ENCODE measurements around the gene GIMAP5.

GIMAP5 gene

GRCh38 chr7:150731916-150732315 is 5.3 kb upstream of the GIMAP5 start:
- Histone ChIP-seq H3K27ac (no peak overlapping the region), H3K4me3 (ENCODE audit: low read depth, low read length) (no peak overlapping the region), H3K27me3 (replicated peaks) (no peaks in the 10 kb centered on the region), H3K36me3 (replicated peaks) (no peaks in the 10 kb centered on the region)
- TF ChIP-seq CTCF (IDR thresholded peaks at IDR 0.05; ENCODE audit: low read depth, low read length, missing control alignments) = no peak
- no peak for DNase-seq
- in situ Hi-C loops (cut with HindIII; ENCODE audit: low pct_ligation_motif_present, low sequenced_read_pairs) = no loop called here

GRCh38 chr7:150732786-150733481 is 4.3 kb upstream of the GIMAP5 start:
- Histone ChIP-seq H3K36me3 (replicated peaks) (no peaks in the 10 kb centered on the region), H3K4me3 (ENCODE audit: low read depth, low read length) (no peak overlapping the region), H3K27ac (no peak overlapping the region), H3K27me3 (replicated peaks) (no peaks in the 10 kb centered on the region)
- TF ChIP-seq CTCF (IDR thresholded peaks at IDR 0.05; ENCODE audit: low read depth, low read length, missing control alignments) = no peak
- no peak for DNase-seq
- in situ Hi-C loops (cut with HindIII; ENCODE audit: low pct_ligation_motif_present, low sequenced_read_pairs) = no loop called here

GRCh38 chr7:150733482-150734095 is 3.6 kb upstream of the GIMAP5 start:
- no peak for TF ChIP-seq CTCF (IDR thresholded peaks at IDR 0.05; ENCODE audit: low read depth, low read length, missing control alignments)
- in situ Hi-C loops (cut with HindIII; ENCODE audit: low pct_ligation_motif_present, low sequenced_read_pairs) = no loop called here
- Histone ChIP-seq H3K27ac (no peak overlapping the region), H3K36me3 (replicated peaks) (no peaks in the 10 kb centered on the region), H3K4me3 (ENCODE audit: low read depth, low read length) (no peak overlapping the region), H3K27me3 (replicated peaks) (no peaks in the 10 kb centered on the region)
- DNase-seq = no peak

- TF ChIP-seq CTCF (IDR thresholded peaks at IDR 0.05; ENCODE audit: low read depth, low read length, missing control alignments) = no peak
- in situ Hi-C loops (cut with HindIII; ENCODE audit: low pct_ligation_motif_present, low sequenced_read_pairs) = no loop called here
- no peak overlapping the region for H3K4me3 ChIP-seq (ENCODE audit: low read depth, low read length)
- DNase-seq = no peak
- no peaks in the 10 kb centered on the region for H3K36me3 ChIP-seq (replicated peaks)
- no peaks in the 10 kb centered on the region for H3K27me3 ChIP-seq (replicated peaks)
- no peak overlapping the region for H3K27ac ChIP-seq
These were observed 3.0 kb upstream of the GIMAP5 start for GRCh38 chr7:150734254-150734653.

GRCh38 chr7:150735596-150736358 is 1.4 kb upstream of the GIMAP5 start:
- no peaks in the 10 kb centered on the region for H3K36me3 ChIP-seq (replicated peaks)
- TF ChIP-seq CTCF (IDR thresholded peaks at IDR 0.05; ENCODE audit: low read depth, low read length, missing control alignments) = no peak
- in situ Hi-C loops (cut with HindIII; ENCODE audit: low pct_ligation_motif_present, low sequenced_read_pairs) = no loop called here
- no peak overlapping the region for H3K4me3 ChIP-seq (ENCODE audit: low read depth, low read length)
- no peak for DNase-seq
- no peak overlapping the region for H3K27ac ChIP-seq
- H3K27me3 ChIP-seq (replicated peaks) = no peaks in the 10 kb centered on the region
